ENCODE results near the gene FAM47E.
"Not testable (repeated sequence)": the region's sequence is repeated elsewhere in the genome, so short reads cannot be mapped to it uniquely, and the experiment has no call there.

Gene FAM47E

DNA sequence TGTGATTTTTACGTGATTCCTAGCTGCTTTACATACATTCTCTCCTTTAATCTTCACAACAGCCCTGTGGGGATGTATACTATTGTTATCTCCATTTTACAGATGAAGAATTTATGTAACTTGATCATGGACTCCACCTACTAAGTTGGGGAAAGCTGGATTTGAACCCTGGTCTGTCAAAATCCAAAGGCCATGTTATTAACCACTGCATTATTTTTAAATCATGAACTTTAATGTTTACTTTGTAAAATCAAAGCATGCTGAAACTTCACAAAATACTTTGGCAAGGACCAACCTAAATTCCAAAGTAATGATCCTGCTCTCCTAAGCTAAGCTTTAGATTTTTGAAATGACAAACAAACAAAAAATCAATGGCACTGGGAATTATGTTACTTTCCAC lies 26.1 kb downstream of the FAM47E start:
- H3K4me1 ChIP-seq (ENCODE audit: low read depth, poor library complexity, severe bottlenecking): peaks cover 42% of the 10 kb centered on the region
- H3K27ac ChIP-seq: no peak overlapping the region
- no peak overlapping the region for H2AFZ ChIP-seq (ENCODE audit: low read depth)
- H4K20me1 ChIP-seq (ENCODE audit: insufficient read depth): no peaks in the 10 kb centered on the region
- H3K27me3 ChIP-seq (ENCODE audit: insufficient read depth, low read depth): no peaks in the 10 kb centered on the region
- TF ChIP-seq, protein P1, sequence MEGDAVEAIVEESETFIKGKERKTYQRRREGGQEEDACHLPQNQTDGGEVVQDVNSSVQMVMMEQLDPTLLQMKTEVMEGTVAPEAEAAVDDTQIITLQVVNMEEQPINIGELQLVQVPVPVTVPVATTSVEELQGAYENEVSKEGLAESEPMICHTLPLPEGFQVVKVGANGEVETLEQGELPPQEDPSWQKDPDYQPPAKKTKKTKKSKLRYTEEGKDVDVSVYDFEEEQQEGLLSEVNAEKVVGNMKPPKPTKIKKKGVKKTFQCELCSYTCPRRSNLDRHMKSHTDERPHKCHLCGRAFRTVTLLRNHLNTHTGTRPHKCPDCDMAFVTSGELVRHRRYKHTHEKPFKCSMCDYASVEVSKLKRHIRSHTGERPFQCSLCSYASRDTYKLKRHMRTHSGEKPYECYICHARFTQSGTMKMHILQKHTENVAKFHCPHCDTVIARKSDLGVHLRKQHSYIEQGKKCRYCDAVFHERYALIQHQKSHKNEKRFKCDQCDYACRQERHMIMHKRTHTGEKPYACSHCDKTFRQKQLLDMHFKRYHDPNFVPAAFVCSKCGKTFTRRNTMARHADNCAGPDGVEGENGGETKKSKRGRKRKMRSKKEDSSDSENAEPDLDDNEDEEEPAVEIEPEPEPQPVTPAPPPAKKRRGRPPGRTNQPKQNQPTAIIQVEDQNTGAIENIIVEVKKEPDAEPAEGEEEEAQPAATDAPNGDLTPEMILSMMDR (conservative IDR thresholded peaks at IDR 0.05; ENCODE audit: low read depth, low read length): no peak
- no peaks in the 10 kb centered on the region for H3K36me3 ChIP-seq (ENCODE audit: insufficient read depth)
- H3K4me3 ChIP-seq (IDR thresholded peaks at IDR 0.05; ENCODE audit: insufficient read depth, low read depth, low read length): no peak overlapping the region
- peak overlapping the region; percentile 75 for H3K4me2 ChIP-seq
- no peaks in the 10 kb centered on the region for H3K79me2 ChIP-seq (ENCODE audit: insufficient read depth, low read depth)
- no peak overlapping the region for H3K9ac ChIP-seq

DNA sequence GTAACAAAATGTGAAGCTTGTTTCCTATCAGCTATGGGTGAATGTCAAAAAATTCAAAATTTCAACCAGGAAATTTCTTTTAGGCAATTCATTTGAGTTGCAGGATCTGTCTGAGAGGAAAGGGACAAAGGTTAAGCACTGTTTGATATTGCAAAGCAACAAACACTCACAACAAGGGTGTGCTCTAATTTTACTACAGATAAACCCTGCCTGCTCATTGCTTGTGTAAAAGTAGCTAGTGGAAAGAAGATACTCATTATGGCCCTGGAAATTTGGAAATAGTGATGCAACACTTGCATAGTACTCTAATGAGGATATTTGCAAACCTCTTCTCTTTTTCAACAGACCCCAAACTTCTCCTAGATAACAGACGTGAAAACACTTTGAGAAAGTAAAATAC lies 27.1 kb downstream of the FAM47E start:
- Histone ChIP-seq H3K27me3 (ENCODE audit: insufficient read depth, low read depth) (no peaks in the 10 kb centered on the region), H3K4me3 (IDR thresholded peaks at IDR 0.05; ENCODE audit: insufficient read depth, low read depth, low read length) (no peak overlapping the region), H3K9ac (no peak overlapping the region), H3K27ac (no peak overlapping the region), H3K4me1 (ENCODE audit: low read depth, poor library complexity, severe bottlenecking) (peaks cover 42% of the 10 kb centered on the region), H3K79me2 (ENCODE audit: insufficient read depth, low read depth) (no peaks in the 10 kb centered on the region), H4K20me1 (ENCODE audit: insufficient read depth) (no peaks in the 10 kb centered on the region), H3K4me2 (no peak overlapping the region), H2AFZ (ENCODE audit: low read depth) (no peak overlapping the region), H3K36me3 (ENCODE audit: insufficient read depth) (no peaks in the 10 kb centered on the region)
- TF ChIP-seq, protein P1 (conservative IDR thresholded peaks at IDR 0.05; ENCODE audit: low read depth, low read length): no peak

DNA sequence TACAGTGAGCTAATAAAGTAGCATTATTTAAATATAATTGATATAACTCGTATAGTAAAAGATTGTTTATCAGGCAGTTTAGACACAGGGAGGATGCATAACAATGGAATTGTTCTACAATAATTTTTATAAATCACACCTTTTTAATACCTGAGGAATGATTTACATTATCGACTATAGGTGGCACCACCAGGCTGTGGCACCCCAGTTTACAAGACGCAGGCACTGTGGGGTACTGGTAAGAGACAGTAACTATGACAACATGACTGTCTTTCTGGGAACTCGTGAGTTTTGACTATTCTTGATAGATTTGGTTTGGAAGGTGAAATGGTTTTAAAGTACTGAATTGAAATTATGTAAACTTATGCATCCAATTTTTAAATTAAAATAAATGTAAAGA lies 27.9 kb downstream of the FAM47E start:
- TF ChIP-seq, protein P1 (conservative IDR thresholded peaks at IDR 0.05; ENCODE audit: low read depth, low read length): no peak
- H3K4me2 ChIP-seq: no peak overlapping the region
- no peak overlapping the region for H3K9ac ChIP-seq
- no peak overlapping the region for H3K4me3 ChIP-seq (IDR thresholded peaks at IDR 0.05; ENCODE audit: insufficient read depth, low read depth, low read length)
- no peak overlapping the region for H2AFZ ChIP-seq (ENCODE audit: low read depth)
- no peaks in the 10 kb centered on the region for H3K27me3 ChIP-seq (ENCODE audit: insufficient read depth, low read depth)
- no peaks in the 10 kb centered on the region for H3K36me3 ChIP-seq (ENCODE audit: insufficient read depth)
- H3K79me2 ChIP-seq (ENCODE audit: insufficient read depth, low read depth): no peaks in the 10 kb centered on the region
- no peak overlapping the region for H3K27ac ChIP-seq
- H3K4me1 ChIP-seq (ENCODE audit: low read depth, poor library complexity, severe bottlenecking): peaks cover 42% of the 10 kb centered on the region
- H4K20me1 ChIP-seq (ENCODE audit: insufficient read depth): no peaks in the 10 kb centered on the region

DNA sequence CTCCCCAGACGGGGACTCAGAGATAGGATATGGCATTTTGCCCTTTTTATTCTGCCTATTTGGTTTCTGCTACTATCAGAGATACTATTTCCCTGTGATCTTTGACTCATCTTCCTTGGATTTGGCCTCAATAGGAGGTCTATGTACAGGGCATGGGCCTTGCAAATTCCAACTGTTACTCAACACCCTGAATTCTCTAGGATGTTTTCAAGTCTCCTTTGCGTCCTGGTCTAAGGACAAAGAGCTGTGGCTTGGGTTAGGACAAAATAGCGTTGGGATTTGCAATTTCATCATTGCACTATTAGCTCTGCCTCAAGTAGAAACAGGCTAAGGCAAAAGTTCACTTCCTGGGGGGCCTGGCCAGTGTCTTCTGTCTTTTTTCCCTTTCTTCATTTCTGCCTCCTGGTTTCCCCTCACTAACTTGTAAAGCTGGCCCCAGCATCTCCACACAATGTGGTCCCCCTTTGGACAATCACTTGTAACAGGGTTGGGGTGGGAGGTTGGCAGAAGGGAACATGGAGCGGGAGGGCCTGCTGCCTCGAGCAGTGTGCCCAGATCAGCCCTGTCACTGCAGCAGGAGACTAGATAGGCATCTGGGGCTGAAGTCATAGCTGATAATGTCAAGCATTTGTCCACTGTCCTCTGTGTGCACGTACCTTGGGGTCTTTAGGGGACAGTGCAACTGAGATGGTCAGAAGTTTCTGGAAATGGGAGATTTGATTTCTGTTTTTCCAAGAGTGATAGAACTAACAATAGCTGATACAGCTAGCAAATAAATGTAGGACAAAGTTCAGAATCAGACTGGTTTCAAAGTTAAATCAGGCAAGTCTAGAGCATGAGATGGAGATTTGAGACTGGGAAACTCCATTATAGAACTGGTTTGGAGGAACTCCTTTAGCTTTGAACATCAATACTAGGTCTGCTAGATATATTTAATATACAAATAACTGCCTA lies 29.2 kb downstream of the FAM47E start:
- H4K20me1 ChIP-seq (ENCODE audit: insufficient read depth): no peaks in the 10 kb centered on the region
- no peak overlapping the region for H3K9ac ChIP-seq
- no peak overlapping the region for H3K4me3 ChIP-seq (IDR thresholded peaks at IDR 0.05; ENCODE audit: insufficient read depth, low read depth, low read length)
- no peaks in the 10 kb centered on the region for H3K79me2 ChIP-seq (ENCODE audit: insufficient read depth, low read depth)
- TF ChIP-seq, protein P1 (conservative IDR thresholded peaks at IDR 0.05; ENCODE audit: low read depth, low read length): no peak
- peaks cover 34% of the 10 kb centered on the region for H3K4me1 ChIP-seq (ENCODE audit: low read depth, poor library complexity, severe bottlenecking)
- no peak overlapping the region for H3K27ac ChIP-seq
- no peak overlapping the region for H3K4me2 ChIP-seq
- H2AFZ ChIP-seq (ENCODE audit: low read depth): no peak overlapping the region
- H3K36me3 ChIP-seq (ENCODE audit: insufficient read depth): no peaks in the 10 kb centered on the region
- H3K27me3 ChIP-seq (ENCODE audit: insufficient read depth, low read depth): no peaks in the 10 kb centered on the region

DNA sequence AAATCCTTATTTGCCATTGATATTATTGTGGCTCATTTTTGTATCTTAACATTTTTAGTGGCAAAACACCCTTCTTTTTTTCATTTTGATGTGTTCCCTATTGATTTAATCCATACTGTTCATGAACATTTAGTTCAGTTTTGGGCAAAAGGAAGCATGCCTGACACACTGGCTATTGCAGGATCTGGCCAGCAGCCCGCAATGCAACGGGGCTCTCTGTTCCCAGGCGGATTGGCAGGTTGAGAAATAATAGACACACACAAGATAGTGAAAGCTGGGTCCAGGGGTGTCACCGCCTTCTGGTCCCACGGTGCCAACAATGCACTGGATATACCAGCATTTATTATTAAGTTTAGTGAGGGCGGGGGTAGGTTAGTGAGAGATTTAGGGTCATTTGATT lies 30.1 kb downstream of the FAM47E start:
- H3K4me1 ChIP-seq (ENCODE audit: low read depth, poor library complexity, severe bottlenecking): peaks cover 26% of the 10 kb centered on the region
- not testable (repeated sequence) for H4K20me1 ChIP-seq (ENCODE audit: insufficient read depth); H3K79me2 ChIP-seq (ENCODE audit: insufficient read depth, low read depth); H3K27ac ChIP-seq; H3K4me2 ChIP-seq; H3K4me3 ChIP-seq (IDR thresholded peaks at IDR 0.05; ENCODE audit: insufficient read depth, low read depth, low read length); H2AFZ ChIP-seq (ENCODE audit: low read depth); H3K36me3 ChIP-seq (ENCODE audit: insufficient read depth); H3K9ac ChIP-seq; H3K27me3 ChIP-seq (ENCODE audit: insufficient read depth, low read depth)

Data from KMS-11 (cell line).